IMR-90 (cell line): Measurements from ENCODE around the gene ELMO1. TPM values are rescaled to one million over a fixed set of nuclear protein-coding genes. Genes with fewer than 3 reads are reported as not detected.
A peak's percentile ranks its signal among the peaks of the same experiment; 100 is the strongest.

ENCODE experiments used
- ATAC-seq: fragments of 200-7000 bp; cut with Tn5 transposase; 2 replicates; pipeline ENCODE4 v1.9.1; 2020; ENCODE audit warnings: low read depth, mild to moderate bottlenecking, moderate library complexity
- BruUV-seq: library from RNA; stranded (reverse); fragments of 400-500 nt; replicated peaks from 2 replicates; lab custom pipeline; 2021; lab: Mats Ljungman, UMichigan
- CTCF ChIA-PET: fragments of 300-600 bp; formaldehyde crosslinking; extraction: SDS; loops from one replicate; lab custom pipeline; 2021; ENCODE audit warnings: antibody characterized with exemption; lab: Yijun Ruan, JAX
- POLR2A ChIA-PET: fragments of 300-600 bp; sonication (Branson Sonifier 250); formaldehyde crosslinking; loops from one replicate; lab custom pipeline; 2022; ENCODE audit warnings: antibody characterized with exemption; ENCODE audit not compliant: unreplicated experiment; lab: Charles Lee
- DNase-seq: peaks from one replicate; pipeline ENCODE4 v3.0.0; 2013
- H2AFZ ChIP-seq: replicated peaks from 2 replicates; pipeline ENCODE3; 2013; ENCODE audit warnings: low read length, mild to moderate bottlenecking; ENCODE audit not compliant: poor library complexity
- H2AK5ac ChIP-seq: 2 replicates; pipeline ENCODE4 v1.6.1; 2013; ENCODE audit warnings: low read depth, low read length, inconsistent platforms
- H2AK9ac ChIP-seq: replicated peaks from 2 replicates; pipeline ENCODE3; 2013; ENCODE audit warnings: mild to moderate bottlenecking, low read depth, low read length, moderate library complexity; ENCODE audit not compliant: poor library complexity
- H2BK120ac ChIP-seq: 2 replicates; pipeline ENCODE4 v1.6.1; 2013; ENCODE audit warnings: low read depth, low read length, inconsistent platforms
- H2BK15ac ChIP-seq: 3 replicates; pipeline ENCODE4 v1.6.1; 2013; ENCODE audit warnings: low read depth, low read length, inconsistent platforms
- H2BK20ac ChIP-seq: 2 replicates; pipeline ENCODE4 v1.6.1; 2013; ENCODE audit warnings: low read depth, mild to moderate bottlenecking, inconsistent platforms, low read length, moderate library complexity
- H2BK5ac ChIP-seq: 2 replicates; pipeline ENCODE4 v1.6.1; 2013; ENCODE audit warnings: mild to moderate bottlenecking, low read depth, low read length, inconsistent platforms; ENCODE audit not compliant: poor library complexity, severe bottlenecking
- H3K14ac ChIP-seq: replicated peaks from 2 replicates; pipeline ENCODE4 v1.6.1; 2013; ENCODE audit warnings: low read depth, low read length, inconsistent platforms
- H3K18ac ChIP-seq: 2 replicates; pipeline ENCODE4 v1.6.1; 2013; ENCODE audit warnings: low read depth, low read length, control low read depth
- H3K23ac ChIP-seq: 2 replicates; pipeline ENCODE4 v1.6.1; 2013; ENCODE audit warnings: low read depth, low read length, inconsistent platforms
- H3K27ac ChIP-seq: 2 replicates; pipeline ENCODE4 v1.5.1; 2013; ENCODE audit warnings: mild to moderate bottlenecking, control low read depth, low read length; ENCODE audit not compliant: insufficient read depth
- H3K27me3 ChIP-seq: 2 replicates; pipeline ENCODE4 v1.6.1; 2013; ENCODE audit warnings: low read length; ENCODE audit not compliant: control insufficient read depth, insufficient read depth
- H3K36me3 ChIP-seq: 2 replicates; pipeline ENCODE4 v1.6.1; 2013; ENCODE audit warnings: low read length, mixed read lengths; ENCODE audit not compliant: control insufficient read depth, insufficient read depth
- H3K4ac ChIP-seq: 2 replicates; pipeline ENCODE4 v1.6.1; 2013; ENCODE audit warnings: low read depth, low read length, inconsistent platforms
- H3K4me1 ChIP-seq: 2 replicates; pipeline ENCODE4 v1.6.1; 2013; ENCODE audit warnings: low read length, mixed read lengths; ENCODE audit not compliant: control insufficient read depth, insufficient read depth
- H3K4me2 ChIP-seq: 2 replicates; pipeline ENCODE4 v1.6.1; 2013; ENCODE audit warnings: low read depth, mild to moderate bottlenecking, control low read depth, low read length, moderate library complexity
- H3K4me3 ChIP-seq: 2 replicates; pipeline ENCODE4 v1.5.1; 2013; ENCODE audit warnings: low read depth, mild to moderate bottlenecking, control low read depth, low read length, moderate library complexity; ENCODE audit not compliant: insufficient read depth
- H3K56ac ChIP-seq: 2 replicates; pipeline ENCODE4 v1.6.1; 2013; ENCODE audit warnings: low read length, inconsistent platforms; ENCODE audit not compliant: insufficient read depth; ENCODE audit errors: extremely low read depth
- H3K79me1 ChIP-seq, 2 experiments: 2 replicates each; pipeline ENCODE4 v1.6.1; 2013; ENCODE audit warnings: low read length in 2 of 2, inconsistent platforms in 1 of 2, low read depth in 1 of 2
- H3K9ac ChIP-seq: 2 replicates; pipeline ENCODE4 v1.6.1; 2013; ENCODE audit warnings: low read depth, low read length, control low read depth
- H3K9me1 ChIP-seq: 2 replicates; pipeline ENCODE4 v1.6.1; 2013; ENCODE audit warnings: low read length, inconsistent platforms; ENCODE audit not compliant: insufficient read depth
- H3K9me3 ChIP-seq: 2 replicates; pipeline ENCODE4 v1.6.1; 2013; ENCODE audit warnings: low read length; ENCODE audit not compliant: control insufficient read depth, insufficient read depth
- H4K20me1 ChIP-seq: 2 replicates; pipeline ENCODE4 v1.6.1; 2013; ENCODE audit warnings: low read length, inconsistent platforms; ENCODE audit not compliant: insufficient read depth
- H4K5ac ChIP-seq: 2 replicates; pipeline ENCODE4 v1.6.1; 2013; ENCODE audit warnings: mild to moderate bottlenecking, low read depth, low read length, control low read depth
- H4K8ac ChIP-seq, 2 experiments: 2 replicates each; pipeline ENCODE4 v1.6.1; 2013; ENCODE audit warnings: low read depth in 2 of 2, low read length in 2 of 2, control low read depth in 1 of 2, inconsistent platforms in 1 of 2
- H4K91ac ChIP-seq: 2 replicates; pipeline ENCODE4 v1.6.1; 2013; ENCODE audit warnings: low read depth, low read length, inconsistent platforms; ENCODE audit not compliant: insufficient read depth
- CTCF ChIP-seq: conservative IDR thresholded peaks from 2 replicates; pipeline ENCODE4 v1.5.1; 2012; ENCODE audit warnings: mild to moderate bottlenecking, low read depth, low read length, improper control_type of control experiment
- MXI1 ChIP-seq: IDR thresholded peaks from 2 replicates; pipeline ENCODE4 v1.6.1; 2012; ENCODE audit warnings: low read depth, mild to moderate bottlenecking, low read length, moderate library complexity, borderline replicate concordance
- SMC3 ChIP-seq: fragments of 150-350 bp; IDR thresholded peaks from 2 replicates; pipeline ENCODE4 v1.6.1; 2016; ENCODE audit warnings: low read depth, mild to moderate bottlenecking, antibody characterized with exemption, low read length, moderate library complexity
- WGBS, 2 experiments: methylation state at CpG; one replicate each; pipeline versions ENCODE4 v1.1.5 to v1.1.7; 2013; ENCODE audit warnings: missing lambda C conversion rate in 2 of 2; ENCODE audit not compliant: insufficient read length in 1 of 2; ENCODE audit errors: extremely low coverage in 2 of 2; 5-methylcytosine and 5-hydroxymethylcytosine counted together
- dilution Hi-C: fragments of 300-500 bp; cut with HindIII; formaldehyde crosslinking; loops from one replicate; pipeline ENCODE4 v1.14.3; 2018; ENCODE audit warnings: low sequenced_read_pairs; ENCODE audit not compliant: unreplicated experiment
- in situ Hi-C: fragments of 300-500 bp; cut with MboI; formaldehyde crosslinking; loops from 3 replicates; pipeline ENCODE4 v1.14.3; 2019; ENCODE audit warnings: low sequenced_read_pairs, inconsistent platforms, mixed read lengths
- intact Hi-C: fragments of 100-400 bp; cut with micrococcal nuclease; formaldehyde crosslinking; loops from 2 replicates; pipeline ENCODE4 v1.10.0; 2022
- polyA plus RNA-seq, 3 experiments: library from polyadenylated mRNA; depleted of rRNA; stranded (reverse); fragments of >200 nt; gene quantifications; 2 replicates each; pipeline ENCODE4 v1.2.3, GENCODE V29; 2012; ENCODE audit warnings: low replicate concordance in 1 of 3
- total RNA-seq: library from RNA; depleted of rRNA; stranded (reverse); fragments of >200 nt; gene quantifications from 2 replicates; pipeline ENCODE4 v1.2.3, GENCODE V29; 2012

ELMO1 gene
- total and polyA plus RNA-seq, 2 of the 4 experiments (the other 2 are of a cell fraction), result 0.03 TPM; not detected in 1

- 0 out of 4 replicates have a peak overlapping the region, but pooled peaks of 1 of the 2 experiments have one; percentile 28 for H4K8ac ChIP-seq
- H3K79me1 ChIP-seq, result no peaks in the 10 kb centered on the region
- DNase-seq (no peak), ATAC-seq (peak; percentile 55)
- no peak overlapping the region for H3K4me2 ChIP-seq
- dilution Hi-C loops, result no loop called here
- 50% methylated on average over 1 of the region's 5 CpGs; no CpG with 5 or more reads in 1 of the 2 experiments for WGBS, 2 experiments
- no peaks in the 10 kb centered on the region for H3K36me3 ChIP-seq
- TF ChIP-seq MXI1, result no peak
- TF ChIP-seq SMC3, result no peak
- TF ChIP-seq CTCF, result no peak
- H4K20me1 ChIP-seq, result no peaks in the 10 kb centered on the region
- no peak overlapping the region for H4K5ac ChIP-seq
- H2BK120ac ChIP-seq, result peak overlapping the region; percentile 35; the same call in 1 of the 2 replicates
- H4K91ac ChIP-seq, result peak overlapping the region; percentile 51; the same call in 1 of the 2 replicates
- H3K9me1 ChIP-seq, result no peaks in the 10 kb centered on the region
- H3K4me3 ChIP-seq, result no peak overlapping the region
- no peak overlapping the region for H2BK15ac ChIP-seq
- H2AFZ ChIP-seq, result no peak overlapping the region
- no peak overlapping the region for H2AK9ac ChIP-seq
- H3K4ac ChIP-seq, result peak overlapping the region; percentile 7
- ChIA-PET POLR2A (no interaction called here), CTCF (no interaction called here)
- peak overlapping the region; percentile 47 for H2BK5ac ChIP-seq
- H3K4me1 ChIP-seq, result peaks cover 7% of the 10 kb centered on the region
- intact Hi-C loops, result loop anchor here (2.0 to 5.0 kb wide), 3 partner anchors 55 to 77 kb away; no protein-coding TSS in a partner anchor
- H3K18ac ChIP-seq, result peak overlapping the region; percentile 14; the same call in 1 of the 2 replicates
- in situ Hi-C loops, result no loop called here
- no peak overlapping the region for H3K23ac ChIP-seq
- H2BK20ac ChIP-seq, result no peak overlapping the region; the same call in 1 of the 2 replicates
- no peaks in the 10 kb centered on the region for H3K27me3 ChIP-seq
- no peak overlapping the region for H2AK5ac ChIP-seq
- H3K9me3 ChIP-seq, result peaks cover 2% of the 10 kb centered on the region; the same call in 1 of the 2 replicates
- H3K9ac ChIP-seq, result no peak overlapping the region
- H3K56ac ChIP-seq, result no peak overlapping the region
- H3K27ac ChIP-seq, result peak overlapping the region; percentile 79; the same call in 1 of the 2 replicates
- no peak overlapping the region for H3K14ac ChIP-seq
- BruUV-seq, result no TSS peak
Observed at GRCh38 chr7:37109843-37110242, 338.8 kb downstream of the ELMO1 start.
